Colon (tissue), 2 donors: Measurements from ENCODE around the gene PALLD.
"Not testable (repeated sequence)": the region's sequence is repeated elsewhere in the genome, so short reads cannot be mapped to it uniquely, and the experiment has no call there.

Experiments used
- FAIRE-seq: peaks from 2 replicates; lab custom pipeline; 2012; peaks lifted over from hg19 to GRCh38; lab: Jason Lieb, UNC
- donor health status: control.
- donor health status: control.

Gene PALLD

GRCh38 chr4:168496834-168497233 is at the start of gene PALLD:
PALLD (plus strand) TSS chr4:168497052.
- FAIRE-seq, result no peak

GRCh38 chr4:168449063-168449462 is 47.8 kb upstream of the PALLD start:
- FAIRE-seq, result not testable (repeated sequence)

- FAIRE-seq, result no peak
Measured at GRCh38 chr4:168449719-168450452, 47.0 kb upstream of the PALLD start.

- no peak for FAIRE-seq
Measured at GRCh38 chr4:168451331-168451730, 45.5 kb upstream of the PALLD start.

- no peak for FAIRE-seq
Measured at GRCh38 chr4:168451744-168452390, 45.0 kb upstream of the PALLD start.

GRCh38 chr4:168453146-168453545 is 43.7 kb upstream of the PALLD start:
- no peak for FAIRE-seq

GRCh38 chr4:168458256-168458655 is 38.6 kb upstream of the PALLD start:
- not testable (repeated sequence) for FAIRE-seq

- FAIRE-seq, result no peak
Measured at GRCh38 chr4:168461821-168462220, 35.0 kb upstream of the PALLD start.

- no peak for FAIRE-seq
Measured at GRCh38 chr4:168472920-168473319, 23.9 kb upstream of the PALLD start.

GRCh38 chr4:168474660-168475320 is 22.1 kb upstream of the PALLD start:
- no peak for FAIRE-seq

- FAIRE-seq, result no peak
Measured at GRCh38 chr4:168475745-168476144, 21.1 kb upstream of the PALLD start.

- FAIRE-seq, result no peak
Measured at GRCh38 chr4:168478868-168479267, 18.0 kb upstream of the PALLD start.

- FAIRE-seq, result peak; percentile 84
Measured at GRCh38 chr4:168480931-168481611, 15.8 kb upstream of the PALLD start.

GRCh38 chr4:168483811-168484210 is 13.0 kb upstream of the PALLD start:
- FAIRE-seq, result no peak

GRCh38 chr4:168484626-168485025 is 12.2 kb upstream of the PALLD start:
- FAIRE-seq, result no peak

GRCh38 chr4:168485156-168485910 is 11.5 kb upstream of the PALLD start:
- FAIRE-seq, result no peak

- no peak for FAIRE-seq
Measured at GRCh38 chr4:168486912-168487281, 10.0 kb upstream of the PALLD start.

- no peak for FAIRE-seq
Measured at GRCh38 chr4:168487282-168488035, 9.4 kb upstream of the PALLD start.

- FAIRE-seq, result no peak
Measured at GRCh38 chr4:168488869-168489274, 8.0 kb upstream of the PALLD start.

- no peak for FAIRE-seq
Measured at GRCh38 chr4:168489616-168490015, 7.2 kb upstream of the PALLD start.

GRCh38 chr4:168490711-168491110 is 6.1 kb upstream of the PALLD start:
- FAIRE-seq, result no peak
